Subcutaneous adipose tissue (tissue), 4 donors: ENCODE results near the gene OGG1. TPM values are rescaled to one million over a fixed set of nuclear protein-coding genes. Genes with fewer than 3 reads are reported as not detected.

Experiments
- CTCF ChIP-seq: fragments of 450-650 bp; IDR thresholded peaks from one replicate; pipeline ENCODE4 v1.5.1; 2016; ENCODE audit warnings: low read depth, mild to moderate bottlenecking, control low read depth, antibody characterized with exemption, moderate library complexity
- total RNA-seq, 4 donors: library from RNA; depleted of rRNA; stranded (reverse); fragments of >200 nt; gene quantifications; one replicate each; pipeline ENCODE4 v1.1.0, GENCODE V29; 2016

Gene OGG1
- total RNA-seq, 4 donors from 2014 or later: 16.0 to 23.0 (median 19.3) TPM

DNA sequence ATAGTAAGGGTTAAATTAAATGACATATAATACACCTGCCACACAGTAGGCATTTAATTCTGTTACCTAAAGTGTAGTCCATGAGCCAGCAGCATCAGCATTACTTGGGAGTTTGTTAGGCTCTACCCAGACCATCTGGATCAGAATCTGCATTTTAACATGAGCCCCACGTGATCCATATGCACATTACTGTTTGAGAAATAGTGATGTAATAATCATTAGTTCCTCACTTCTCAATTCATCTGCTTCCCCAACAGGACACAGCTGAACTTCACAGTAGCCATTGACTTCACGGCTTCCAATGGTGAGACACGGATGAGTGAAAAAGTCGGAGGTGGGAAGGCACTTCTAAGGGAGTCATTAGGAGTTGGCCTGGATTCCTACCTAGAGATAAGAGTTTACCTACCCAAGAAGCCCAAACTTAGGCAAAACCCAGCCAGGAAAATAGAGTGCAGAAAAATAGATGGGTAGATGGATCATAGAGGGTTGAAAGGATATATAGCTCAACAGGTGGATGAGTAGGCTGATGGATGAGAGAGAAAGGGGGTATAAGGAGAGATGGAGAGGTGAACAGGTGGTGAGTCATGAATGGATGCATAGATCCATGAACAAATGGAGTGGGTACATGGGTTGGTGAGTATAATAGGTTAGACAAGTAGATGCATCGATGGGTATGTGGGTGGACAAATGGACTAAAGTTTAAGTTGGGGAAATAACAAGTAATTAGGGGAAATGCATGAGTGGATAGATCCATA, 32.8 kb upstream of the OGG1 start:
- no peak for TF ChIP-seq CTCF

DNA sequence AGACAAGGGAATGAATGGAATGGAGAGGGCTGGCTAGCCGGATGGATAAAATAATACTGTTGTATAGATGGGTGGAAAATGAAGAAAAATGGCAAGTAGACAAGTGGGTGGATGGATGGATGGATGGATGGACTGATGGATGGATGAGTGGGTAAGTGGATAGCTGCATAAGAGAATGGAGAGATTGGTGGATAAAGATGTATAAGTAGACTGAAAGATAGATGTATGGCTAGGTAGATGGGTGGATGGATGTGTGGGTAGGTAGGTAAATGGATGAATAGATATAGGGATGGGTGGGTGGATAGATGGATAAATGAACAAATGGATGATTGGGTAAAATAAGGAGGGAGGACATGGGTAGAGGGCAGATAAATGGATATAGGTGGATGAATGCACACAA, 32.2 kb upstream of the OGG1 start:
- TF ChIP-seq CTCF: no peak

GRCh38 chr3:9718118-9718517, 31.6 kb upstream of the OGG1 start:
- no peak for TF ChIP-seq CTCF

DNA sequence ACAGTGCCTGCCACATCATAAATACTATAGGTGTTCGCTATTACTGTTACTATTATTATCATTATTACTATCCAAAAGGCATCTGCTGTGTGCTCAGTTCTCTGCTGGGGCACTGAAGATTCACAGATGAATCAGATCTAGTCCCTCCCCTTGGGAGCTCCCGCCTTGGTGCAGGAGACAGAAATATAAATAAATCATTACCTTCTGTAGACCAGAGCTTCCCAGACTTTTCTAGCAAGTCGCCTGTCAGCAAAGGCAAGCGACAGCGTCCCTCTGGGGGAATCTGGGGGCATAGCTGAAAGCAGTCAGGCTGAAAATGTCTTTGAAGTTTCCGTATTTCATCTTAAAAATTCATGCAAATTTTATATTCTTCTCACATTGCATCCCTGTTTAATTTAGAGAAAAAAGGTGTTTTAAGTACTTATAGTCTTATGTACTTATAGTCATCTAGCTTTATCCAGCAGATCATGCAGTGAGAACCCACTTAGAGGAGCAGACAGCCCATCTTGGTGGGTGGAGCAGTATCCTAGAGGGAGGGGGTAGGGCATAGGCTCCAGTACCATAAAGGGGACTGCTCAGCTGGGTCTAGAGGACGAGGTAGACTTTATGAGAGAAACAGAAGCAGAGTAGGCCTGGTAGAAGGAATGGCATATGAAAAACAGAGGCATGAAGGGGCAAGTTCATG, 28.6 kb upstream of the OGG1 start:
- no peak for TF ChIP-seq CTCF

DNA sequence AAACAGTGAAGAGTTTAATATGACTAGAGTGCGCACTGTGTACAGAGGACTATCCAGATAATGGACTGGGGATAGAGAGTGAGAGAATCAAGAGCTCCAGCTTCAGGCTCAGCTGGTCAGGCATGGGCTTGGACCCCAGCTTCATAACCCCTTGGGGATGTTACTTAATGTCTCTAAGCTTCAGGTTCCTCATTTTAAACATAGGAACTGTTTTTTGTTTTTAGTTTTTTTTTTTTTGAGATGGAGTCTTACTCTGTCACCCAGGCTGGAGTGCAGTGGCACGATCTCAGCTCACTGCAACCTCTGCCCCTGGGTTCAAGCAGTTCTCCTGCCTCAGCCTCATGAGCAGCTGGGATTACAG, 28.1 kb upstream of the OGG1 start:
- no peak for TF ChIP-seq CTCF

GRCh38 chr3:9725775-9726515, 23.8 kb upstream of the OGG1 start:
- TF ChIP-seq CTCF: no peak

GRCh38 chr3:9727041-9727595, 22.6 kb upstream of the OGG1 start:
- TF ChIP-seq CTCF: no peak
